Measurements from ENCODE around the gene REEP6. TPM values are rescaled to one million over a fixed set of nuclear protein-coding genes. Genes with fewer than 3 reads are reported as not detected.
"Not testable (repeated sequence)": the region's sequence is repeated elsewhere in the genome, so short reads cannot be mapped to it uniquely, and the experiment has no call there.

REEP6 gene
- total RNA-seq, 1 donor from 2014 or later: 7.5 TPM

DNA sequence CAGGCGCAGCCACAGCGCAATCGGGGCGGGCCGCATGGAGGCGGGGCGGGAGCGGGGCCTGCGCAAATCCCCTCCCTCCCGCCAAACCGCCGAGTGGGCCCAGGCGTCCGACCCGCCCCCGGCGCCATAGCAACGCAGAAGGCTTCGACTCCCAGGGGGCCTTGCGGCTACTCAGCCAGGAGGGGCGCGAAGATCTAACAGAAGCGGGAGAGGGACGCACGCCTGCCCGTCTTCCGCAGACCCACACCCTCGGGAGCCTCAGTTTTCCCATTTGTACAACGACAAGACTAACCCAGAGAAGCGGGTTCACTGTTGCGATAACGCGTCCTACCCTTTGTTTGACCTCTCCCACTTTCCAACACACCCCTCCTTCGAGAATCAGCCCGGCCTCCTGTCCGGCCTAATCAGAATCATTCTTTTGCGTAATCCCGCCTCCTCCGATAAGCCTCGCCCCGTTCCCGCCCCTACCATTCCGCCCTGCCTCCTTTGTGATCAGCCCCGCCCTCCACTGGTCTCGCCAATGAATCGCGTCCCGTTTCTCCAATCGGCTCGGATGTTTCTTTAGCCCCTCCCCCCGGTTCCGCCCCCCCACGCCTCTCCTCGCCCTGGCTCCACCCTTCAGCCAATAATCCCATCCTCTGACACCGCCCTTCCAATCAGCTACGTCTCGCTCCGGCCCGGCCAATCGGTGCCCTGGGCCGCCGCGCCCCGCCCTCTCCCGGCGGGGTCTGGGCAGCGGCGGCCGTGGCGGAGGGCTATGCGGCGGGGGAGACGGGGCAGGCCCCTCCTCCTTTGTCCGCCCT lies 469 bp upstream of the REEP6 start, which contains the start of gene PCSK4:
PCSK4 (minus strand) TSS at position 40 of the 803 bp plus-strand sequence; CDS start at position 36, 4 bp downstream.
- DNase-seq: peak; percentile 100

DNA sequence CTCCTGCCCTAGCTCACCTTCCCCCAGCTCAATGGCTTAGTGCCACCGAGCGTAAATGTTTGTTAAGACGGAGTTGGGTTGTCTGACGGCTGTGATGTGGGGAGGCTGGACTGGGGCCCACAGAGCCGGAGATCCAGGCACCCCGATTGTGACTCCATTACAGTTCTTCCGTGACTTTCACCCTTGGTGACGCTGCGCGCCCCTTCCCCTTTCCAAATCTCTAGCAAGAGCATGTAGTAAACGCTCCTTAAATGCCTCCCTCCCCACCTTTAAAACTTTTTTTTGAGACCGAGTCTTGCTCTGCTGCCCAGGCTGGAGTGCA lies 829 bp downstream of the REEP6 start:
- DNase-seq: no peak

DNA sequence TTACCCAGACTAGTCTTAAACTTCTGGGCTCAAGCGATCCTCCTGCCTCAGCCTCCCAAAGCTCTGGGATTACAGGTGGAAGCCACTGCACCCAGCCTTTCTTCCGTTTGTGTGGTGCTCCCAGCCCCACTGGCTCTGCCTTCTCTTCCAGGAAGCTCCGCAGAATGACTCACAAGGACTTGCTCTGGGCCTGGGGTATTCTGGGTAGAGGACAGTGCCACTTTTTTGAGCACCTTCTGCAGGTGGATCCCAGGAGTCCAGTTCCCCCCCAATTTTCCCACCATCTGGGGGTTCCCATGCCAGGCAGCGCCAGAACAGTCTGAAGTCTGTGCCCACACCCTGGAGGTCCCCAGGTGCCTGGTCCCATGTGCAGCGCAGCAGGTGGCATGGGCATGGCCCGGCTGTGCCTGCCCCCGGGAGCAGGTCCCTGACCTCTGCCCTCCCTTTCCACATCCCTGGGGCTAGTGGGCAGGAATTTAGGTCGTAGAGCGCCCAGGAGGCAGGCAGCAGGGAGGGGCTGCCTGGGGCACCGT lies 1.6 kb downstream of the REEP6 start:
- DNase-seq: no peak

DNA sequence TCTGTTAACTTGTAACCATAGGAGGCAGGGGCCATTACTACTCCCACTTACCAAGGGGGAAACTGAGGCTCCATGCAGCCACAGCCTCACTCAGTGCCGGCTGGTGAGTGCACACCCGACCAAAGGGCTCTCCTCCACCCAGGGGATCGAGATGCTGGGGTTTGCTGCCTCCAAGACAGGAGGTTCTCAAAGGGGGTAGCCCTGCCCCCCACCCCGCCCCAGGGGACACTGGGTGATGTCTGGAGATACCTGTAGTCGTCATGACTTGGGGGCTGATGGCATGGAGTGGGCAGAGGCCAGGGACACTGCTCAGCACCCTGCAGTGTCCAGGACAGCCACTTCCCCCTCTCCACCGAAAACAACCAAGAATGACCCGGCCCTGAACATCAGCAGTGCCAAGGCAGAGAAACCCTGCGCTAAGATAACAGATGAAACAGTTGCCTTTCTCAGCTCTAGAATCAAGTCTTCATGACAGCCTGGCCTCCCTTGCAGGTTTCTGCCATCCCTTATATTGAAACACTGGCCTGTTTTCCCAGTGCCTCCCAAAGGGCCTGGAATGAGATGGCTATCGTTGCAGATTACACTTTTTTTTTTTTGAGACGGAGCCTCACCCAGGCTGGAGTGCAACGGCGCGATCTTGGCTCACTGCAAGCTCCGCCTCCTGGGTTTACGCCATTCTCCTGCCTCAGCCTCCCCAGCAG lies 3.3 kb downstream of the REEP6 start:
- no peak for DNase-seq

DNA sequence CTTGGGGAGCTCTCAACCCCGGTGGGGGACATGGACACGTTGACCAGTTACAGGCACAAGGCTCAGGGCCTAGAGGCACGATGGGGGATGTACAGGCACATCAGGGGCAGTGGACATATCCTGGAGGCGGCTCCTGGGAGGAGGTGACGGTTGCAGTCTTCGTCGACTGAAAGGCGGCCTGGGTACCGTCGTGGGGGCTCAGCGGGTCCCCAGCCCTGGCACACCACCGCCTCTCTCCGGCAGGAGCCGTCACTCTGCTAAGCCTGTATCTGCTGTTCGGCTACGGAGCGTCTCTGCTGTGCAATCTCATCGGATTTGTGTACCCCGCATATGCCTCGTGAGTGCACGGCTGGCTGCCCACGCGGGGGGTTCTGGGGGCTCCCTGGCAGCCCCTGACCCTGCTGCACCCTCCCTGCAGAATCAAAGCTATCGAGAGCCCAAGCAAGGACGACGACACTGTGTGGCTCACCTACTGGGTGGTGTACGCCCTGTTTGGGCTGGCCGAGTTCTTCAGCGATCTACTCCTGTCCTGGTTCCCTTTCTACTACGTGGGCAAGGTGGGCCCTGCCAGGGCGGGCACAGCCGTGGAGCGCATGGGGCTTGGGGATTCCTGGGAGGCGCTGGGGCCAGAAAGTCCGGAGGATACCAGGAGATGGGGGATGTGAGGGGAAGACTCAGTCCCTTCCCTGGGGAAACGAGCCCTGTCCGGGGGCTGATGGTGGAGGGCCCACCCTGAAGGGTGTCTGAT lies 4.2 kb downstream of the REEP6 start:
- no peak for DNase-seq

DNA sequence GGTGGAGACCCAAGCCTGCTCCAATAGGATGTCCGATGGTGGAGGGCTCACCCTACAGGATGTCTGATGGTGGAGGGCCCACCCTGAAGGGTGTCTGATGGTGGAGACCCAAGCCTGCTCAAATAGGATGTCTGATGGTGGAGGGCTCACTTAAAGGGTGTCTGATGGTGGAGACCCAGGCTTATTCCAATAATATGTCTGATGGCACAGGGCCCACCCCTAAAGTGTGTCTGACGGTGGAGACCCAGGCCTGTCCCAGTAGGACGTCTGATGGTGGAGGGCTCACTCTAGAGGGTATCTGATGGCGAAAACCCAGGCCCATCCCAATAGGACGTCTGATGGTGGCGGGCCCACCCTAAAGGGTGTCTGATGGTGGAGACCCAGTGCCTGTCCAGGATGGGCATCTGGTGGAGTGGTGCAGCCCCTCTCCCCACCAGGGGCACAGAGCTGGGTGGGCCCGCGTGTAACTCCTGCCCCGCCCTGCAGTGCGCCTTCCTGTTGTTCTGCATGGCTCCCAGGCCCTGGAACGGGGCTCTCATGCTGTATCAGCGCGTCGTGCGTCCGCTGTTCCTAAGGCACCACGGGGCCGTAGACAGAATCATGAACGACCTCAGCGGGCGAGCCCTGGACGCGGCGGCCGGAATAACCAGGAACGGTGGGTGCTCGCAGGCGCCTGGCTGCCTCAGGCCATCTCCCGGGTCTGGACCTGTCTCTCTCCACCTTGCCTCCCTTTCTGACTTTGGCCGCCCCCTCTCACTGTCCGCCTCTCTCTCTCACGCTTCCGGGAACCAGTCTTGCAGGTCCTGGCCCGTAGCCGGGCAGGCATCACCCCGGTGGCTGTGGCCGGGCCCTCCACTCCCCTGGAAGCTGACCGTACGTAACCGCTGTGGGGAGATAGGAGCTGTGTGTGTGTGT lies 5.1 kb downstream of the REEP6 start:
- no peak for DNase-seq

GRCh38 chr19:1496714-1497577 lies 6.0 kb downstream of the REEP6 start:
- DNase-seq: no peak

- no peak for DNase-seq
Measured at GRCh38 chr19:1497578-1498235, 6.7 kb downstream of the REEP6 start.

DNA sequence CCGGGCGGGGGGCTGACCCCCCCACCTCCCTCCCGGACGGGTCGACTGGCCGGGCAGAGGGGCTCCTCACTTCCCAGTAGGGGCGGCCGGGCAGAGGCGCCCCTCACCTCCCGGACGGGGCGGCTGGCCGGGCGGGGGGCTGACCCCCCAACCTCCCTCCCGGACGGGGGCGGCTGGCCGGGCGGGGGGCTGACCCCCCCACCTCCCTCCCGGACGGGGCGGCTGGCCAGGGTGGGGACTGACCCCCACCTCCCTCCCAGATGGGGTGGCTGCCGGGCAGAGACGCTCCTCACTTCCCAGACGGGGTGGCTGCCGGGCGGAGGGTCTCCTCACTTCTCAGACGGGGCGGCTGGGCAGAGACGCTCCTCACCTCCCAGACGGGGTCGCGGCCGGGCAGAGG lies 8.2 kb downstream of the REEP6 start:
- DNase-seq: not testable (repeated sequence)

DNA sequence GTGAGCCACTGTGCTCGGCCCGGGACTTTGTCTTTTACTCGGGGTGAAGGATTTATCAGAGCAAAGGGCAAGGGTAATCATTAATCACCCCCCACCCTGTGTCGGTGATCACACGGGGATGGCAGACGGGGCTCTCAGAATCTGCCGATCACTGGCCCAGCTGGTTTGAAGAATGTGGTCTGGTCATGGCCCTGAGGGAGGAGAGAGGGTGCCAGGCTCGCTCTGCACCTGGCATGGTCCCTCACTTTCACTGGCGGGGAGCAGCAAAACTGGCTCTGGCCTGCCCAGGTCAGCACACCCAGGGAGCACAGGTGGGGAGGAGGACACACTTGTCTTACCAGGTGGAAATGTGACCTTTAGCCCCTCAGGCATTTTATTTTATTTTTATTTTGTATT lies 10.2 kb downstream of the REEP6 start:
- DNase-seq: no peak

DNA sequence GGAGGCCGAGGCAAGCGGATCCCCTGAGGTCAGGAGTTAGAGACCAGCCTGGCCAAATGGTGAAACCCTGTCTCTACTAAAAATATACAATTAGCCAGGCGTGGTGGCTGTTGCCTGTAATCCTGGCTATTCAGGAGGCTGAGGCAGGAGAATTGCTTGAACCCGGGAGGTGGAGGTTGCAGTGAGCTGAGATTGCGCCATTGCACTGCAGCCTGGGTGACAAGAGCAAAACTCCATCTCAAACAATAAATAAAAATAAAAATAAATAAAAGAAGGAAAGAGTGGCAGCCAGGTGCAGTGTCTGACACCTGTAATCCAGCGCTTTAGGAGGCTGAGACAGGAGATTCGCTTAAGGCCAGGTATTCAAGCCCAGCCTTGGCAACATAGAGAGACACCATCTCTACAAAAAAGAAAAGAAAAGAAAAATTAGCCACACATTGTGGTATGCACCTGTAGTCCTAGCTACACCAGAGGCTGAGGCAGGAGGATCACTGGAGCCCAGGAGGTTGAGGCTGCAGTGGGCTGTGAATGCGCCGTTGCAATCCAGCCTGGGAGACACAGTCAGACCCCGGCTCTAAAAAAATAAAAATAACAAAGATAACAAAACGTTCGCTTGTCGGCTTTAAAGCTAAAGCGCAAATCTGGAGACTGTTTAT lies 11.6 kb downstream of the REEP6 start:
- DNase-seq: no peak

- no peak for DNase-seq
Measured at GRCh38 chr19:1503089-1503924, 12.3 kb downstream of the REEP6 start.

GRCh38 chr19:1503925-1504773 lies 13.2 kb downstream of the REEP6 start:
- DNase-seq: no peak

DNA sequence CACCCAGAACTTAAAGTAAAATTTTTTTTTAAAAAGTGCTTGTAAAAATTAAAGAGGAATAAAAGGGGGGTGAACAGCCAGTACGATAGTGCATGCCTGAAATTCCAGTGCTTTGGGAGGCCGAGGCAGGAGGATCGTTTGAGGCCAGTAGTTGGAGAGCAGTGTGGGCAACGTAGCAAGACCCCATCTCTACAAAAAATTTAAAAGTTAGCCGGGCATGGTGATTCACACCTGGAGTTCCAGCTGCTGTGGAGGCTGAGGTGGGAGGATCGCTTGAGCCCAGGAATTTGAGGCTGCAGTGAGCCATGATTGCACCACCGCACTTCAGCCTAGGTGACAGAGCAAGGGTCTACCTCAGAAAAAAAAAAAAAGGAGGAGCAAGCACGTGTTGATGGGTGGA lies 14.0 kb downstream of the REEP6 start:
- no peak for DNase-seq

GRCh38 chr19:1505991-1506881 lies 15.3 kb downstream of the REEP6 start:
- DNase-seq: no peak

DNA sequence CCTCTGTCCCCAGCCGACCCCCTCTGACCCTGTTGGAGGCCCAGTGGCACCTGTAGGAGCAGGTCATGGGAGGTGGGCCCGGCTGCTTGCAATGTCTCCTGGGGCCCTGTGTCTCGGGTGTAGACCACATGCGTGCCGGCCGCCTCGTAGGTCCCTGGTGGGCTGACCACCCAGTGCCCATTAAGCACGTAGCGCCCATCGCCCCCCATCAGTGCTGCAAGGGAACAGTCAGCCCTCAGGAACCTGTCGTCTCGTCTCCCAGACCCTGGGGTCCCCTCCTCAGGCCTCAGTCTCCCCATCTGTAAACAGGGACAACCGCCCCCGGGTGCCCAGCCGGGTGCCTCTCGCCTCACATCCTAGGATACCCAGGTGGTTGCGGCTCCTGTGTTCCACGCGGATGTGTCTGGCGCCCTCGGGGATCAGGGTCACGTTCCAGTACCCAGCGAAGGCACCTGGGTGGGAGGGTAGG lies 16.2 kb downstream of the REEP6 start:
- no peak for DNase-seq

Data from skin of body (tissue), 2 donors.